ENCODE results near the gene SUGCT. TPM values are rescaled to one million over a fixed set of nuclear protein-coding genes. Genes with fewer than 3 reads are reported as not detected.

SUGCT gene
- total RNA-seq, 1 donor from 2014 or later, result 9.8 TPM

DNA sequence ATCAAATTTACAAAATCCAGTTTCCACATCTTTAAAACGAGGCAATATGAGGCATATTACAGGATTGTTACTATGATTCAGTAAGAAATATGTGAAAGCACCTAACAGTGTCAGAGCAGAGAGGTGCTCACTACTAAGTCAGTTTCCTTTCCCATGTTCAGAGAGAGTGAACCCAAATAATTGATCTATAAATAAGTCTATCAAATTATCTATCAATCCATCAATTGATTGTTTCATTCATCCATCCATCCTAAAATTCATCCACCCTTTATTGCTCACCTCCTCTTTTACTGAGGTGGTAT is 340.8 kb downstream of the SUGCT start:
- Mint-ChIP-seq H3K4me3 (no peak overlapping the region), H3K27me3 (ENCODE audit: low read depth) (no peaks in the 10 kb centered on the region), H3K4me1 (peaks cover 15% of the 10 kb centered on the region), H3K9me3 (peaks cover 7% of the 10 kb centered on the region), H3K36me3 (peaks cover 4% of the 10 kb centered on the region), H3K27ac (no peak overlapping the region)
- no peak for DNase-seq (ENCODE audit: low spot score in 2 of 2, unreplicated experiment in 2 of 2)
- TF ChIP-seq, protein P1, sequence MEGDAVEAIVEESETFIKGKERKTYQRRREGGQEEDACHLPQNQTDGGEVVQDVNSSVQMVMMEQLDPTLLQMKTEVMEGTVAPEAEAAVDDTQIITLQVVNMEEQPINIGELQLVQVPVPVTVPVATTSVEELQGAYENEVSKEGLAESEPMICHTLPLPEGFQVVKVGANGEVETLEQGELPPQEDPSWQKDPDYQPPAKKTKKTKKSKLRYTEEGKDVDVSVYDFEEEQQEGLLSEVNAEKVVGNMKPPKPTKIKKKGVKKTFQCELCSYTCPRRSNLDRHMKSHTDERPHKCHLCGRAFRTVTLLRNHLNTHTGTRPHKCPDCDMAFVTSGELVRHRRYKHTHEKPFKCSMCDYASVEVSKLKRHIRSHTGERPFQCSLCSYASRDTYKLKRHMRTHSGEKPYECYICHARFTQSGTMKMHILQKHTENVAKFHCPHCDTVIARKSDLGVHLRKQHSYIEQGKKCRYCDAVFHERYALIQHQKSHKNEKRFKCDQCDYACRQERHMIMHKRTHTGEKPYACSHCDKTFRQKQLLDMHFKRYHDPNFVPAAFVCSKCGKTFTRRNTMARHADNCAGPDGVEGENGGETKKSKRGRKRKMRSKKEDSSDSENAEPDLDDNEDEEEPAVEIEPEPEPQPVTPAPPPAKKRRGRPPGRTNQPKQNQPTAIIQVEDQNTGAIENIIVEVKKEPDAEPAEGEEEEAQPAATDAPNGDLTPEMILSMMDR (IDR thresholded peaks at IDR 0.05; ENCODE audit: unreplicated experiment), result no peak

DNA sequence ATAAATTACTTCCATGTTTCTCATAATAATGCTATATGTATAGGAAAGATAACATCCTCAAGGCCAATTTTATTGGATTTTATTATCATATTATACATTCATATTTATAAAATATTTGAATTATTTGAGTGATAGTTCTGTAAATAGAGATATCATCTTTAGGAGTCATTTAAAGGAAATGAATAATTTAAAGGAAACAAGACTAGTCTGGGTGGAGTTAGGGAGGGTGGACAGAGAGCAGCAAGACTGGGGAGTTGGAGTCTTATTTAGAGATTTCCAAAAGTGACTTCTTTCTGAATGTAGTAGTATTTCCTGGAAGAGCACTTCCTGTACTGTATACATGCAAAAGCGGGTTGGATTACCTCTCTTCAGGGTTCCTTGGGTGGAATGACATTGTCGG is 342.3 kb downstream of the SUGCT start:
- H3K27ac Mint-ChIP-seq, result peak overlapping the region; percentile 45
- no peak overlapping the region for H3K4me3 Mint-ChIP-seq
- H3K4me1 Mint-ChIP-seq, result peaks cover 5% of the 10 kb centered on the region
- H3K9me3 Mint-ChIP-seq, result peaks cover 10% of the 10 kb centered on the region
- no peak for DNase-seq (ENCODE audit: low spot score in 2 of 2, unreplicated experiment in 2 of 2)
- H3K36me3 Mint-ChIP-seq, result peaks cover 4% of the 10 kb centered on the region
- TF ChIP-seq, protein P1 (IDR thresholded peaks at IDR 0.05; ENCODE audit: unreplicated experiment), result no peak
- H3K27me3 Mint-ChIP-seq (ENCODE audit: low read depth), result no peaks in the 10 kb centered on the region

DNA sequence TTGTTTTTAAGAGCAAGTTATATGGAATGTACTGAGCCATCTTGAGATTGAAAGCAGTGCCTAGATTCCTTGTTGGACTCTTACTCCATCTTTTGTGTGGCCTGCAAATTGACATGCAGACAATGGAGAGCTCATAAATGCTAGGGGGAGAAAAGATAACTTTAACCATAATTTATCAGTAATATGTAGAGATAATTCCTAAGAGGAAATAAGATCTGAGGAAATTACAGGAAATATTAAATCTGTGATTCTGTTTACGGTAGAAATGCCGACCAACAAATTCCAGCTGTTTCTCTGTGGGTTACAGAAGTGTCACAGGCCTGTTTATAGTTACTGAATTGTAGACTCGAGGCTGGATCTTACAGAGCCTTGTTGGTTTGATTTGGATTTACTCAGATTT is 348.0 kb downstream of the SUGCT start:
- H3K27ac Mint-ChIP-seq, result peak overlapping the region; percentile 81
- peaks cover 20% of the 10 kb centered on the region for H3K9me3 Mint-ChIP-seq
- DNase-seq (ENCODE audit: low spot score in 2 of 2, unreplicated experiment in 2 of 2), result no peak
- TF ChIP-seq, protein P1 (IDR thresholded peaks at IDR 0.05; ENCODE audit: unreplicated experiment), result no peak
- no peak overlapping the region for H3K4me3 Mint-ChIP-seq
- H3K4me1 Mint-ChIP-seq, result peaks cover 11% of the 10 kb centered on the region
- no peaks in the 10 kb centered on the region for H3K27me3 Mint-ChIP-seq (ENCODE audit: low read depth)
- peaks cover 13% of the 10 kb centered on the region for H3K36me3 Mint-ChIP-seq

DNA sequence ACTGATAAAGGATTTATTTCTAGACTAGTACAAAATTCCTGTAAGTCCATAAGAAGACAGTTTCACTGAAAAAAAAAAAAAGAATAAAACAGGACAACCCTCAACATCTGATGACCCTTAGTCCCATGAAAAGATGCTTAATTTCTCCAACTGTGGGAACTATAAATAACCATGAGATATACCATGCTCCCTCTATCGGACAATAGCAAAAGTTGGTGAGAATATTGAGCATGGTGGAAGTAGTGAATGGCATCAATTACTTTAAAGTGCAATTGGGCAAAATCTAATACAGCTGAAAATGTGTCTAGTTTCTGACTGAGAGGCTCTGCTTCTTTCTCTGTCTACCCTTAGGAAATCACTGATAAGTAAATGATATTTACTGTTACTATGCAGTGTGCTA is 348.8 kb downstream of the SUGCT start:
- Mint-ChIP-seq H3K4me3 (no peak overlapping the region), H3K36me3 (peaks cover 20% of the 10 kb centered on the region), H3K27me3 (ENCODE audit: low read depth) (no peaks in the 10 kb centered on the region), H3K9me3 (peaks cover 28% of the 10 kb centered on the region), H3K27ac (peak overlapping the region; percentile 81), H3K4me1 (peaks cover 11% of the 10 kb centered on the region)
- no peak for DNase-seq (ENCODE audit: low spot score in 2 of 2, unreplicated experiment in 2 of 2)
- TF ChIP-seq, protein P1 (IDR thresholded peaks at IDR 0.05; ENCODE audit: unreplicated experiment), result no peak

DNA sequence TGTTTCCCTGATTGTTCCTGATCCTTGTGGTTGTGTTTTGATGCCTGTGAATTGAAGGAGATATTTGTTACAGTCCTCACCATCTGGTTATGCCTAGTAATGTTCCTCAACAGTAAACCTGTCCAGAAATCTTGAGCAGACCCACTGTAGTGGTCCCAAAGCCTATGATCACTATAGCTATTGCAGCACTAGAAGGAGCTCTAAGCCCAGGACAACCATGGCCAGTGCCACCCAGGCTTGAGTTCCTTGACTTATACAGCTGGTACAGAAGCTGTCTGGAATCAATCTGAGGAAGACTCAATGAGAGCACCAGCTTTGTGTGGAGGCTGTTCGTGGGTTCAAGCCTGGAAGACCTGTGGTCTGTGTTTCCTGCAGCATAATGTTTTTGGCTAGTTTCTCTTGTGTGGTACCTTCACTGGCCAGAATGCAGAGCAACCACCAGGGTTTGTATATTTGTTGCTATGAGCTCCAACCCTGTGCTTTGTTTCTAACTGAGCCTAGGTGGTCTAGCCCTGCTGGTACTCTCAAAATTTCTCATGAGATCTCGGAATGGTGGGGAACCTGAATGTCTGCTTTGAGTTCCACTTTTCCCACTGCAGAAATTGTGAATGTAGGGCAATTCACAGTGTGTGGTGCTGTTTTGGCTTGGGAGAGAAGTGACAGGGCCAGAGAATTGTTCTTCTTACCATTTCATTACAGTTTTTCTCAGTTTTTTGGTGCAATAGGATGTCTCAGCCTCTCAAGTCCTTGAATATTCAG is 355.2 kb downstream of the SUGCT start:
- Mint-ChIP-seq H3K9me3 (peaks cover 38% of the 10 kb centered on the region), H3K27me3 (ENCODE audit: low read depth) (no peaks in the 10 kb centered on the region), H3K4me1 (peaks cover 29% of the 10 kb centered on the region), H3K36me3 (peaks cover 40% of the 10 kb centered on the region), H3K4me3 (no peak overlapping the region), H3K27ac (peak overlapping the region; percentile 3)
- no peak for DNase-seq (ENCODE audit: low spot score in 2 of 2, unreplicated experiment in 2 of 2)
- TF ChIP-seq, protein P1 (IDR thresholded peaks at IDR 0.05; ENCODE audit: unreplicated experiment), result no peak

DNA sequence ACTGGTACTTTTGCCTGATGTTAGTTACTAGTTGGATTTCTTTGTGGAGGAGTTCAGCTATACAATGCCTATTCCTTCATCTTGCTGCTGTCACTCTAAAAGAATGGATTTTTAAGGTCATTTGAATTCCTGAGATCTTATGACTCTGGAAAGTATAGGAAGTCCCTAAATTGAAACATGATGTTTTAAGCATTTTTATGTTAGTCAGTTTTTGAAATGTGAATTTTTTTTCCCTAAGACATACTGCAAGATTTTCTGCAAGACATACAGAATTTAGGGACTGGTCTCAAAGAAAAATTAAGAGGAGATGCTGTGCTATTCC is 355.8 kb downstream of the SUGCT start:
- TF ChIP-seq, protein P1 (IDR thresholded peaks at IDR 0.05; ENCODE audit: unreplicated experiment), result no peak
- Mint-ChIP-seq H3K27ac (peak overlapping the region; percentile 3), H3K4me3 (no peak overlapping the region), H3K36me3 (peaks cover 40% of the 10 kb centered on the region), H3K9me3 (peaks cover 38% of the 10 kb centered on the region), H3K4me1 (peaks cover 29% of the 10 kb centered on the region), H3K27me3 (ENCODE audit: low read depth) (no peaks in the 10 kb centered on the region)
- DNase-seq (ENCODE audit: low spot score in 2 of 2, unreplicated experiment in 2 of 2), result no peak

All from mesothelial cell of epicardium (in vitro differentiated cells).